Glomerular visceral epithelial cell (primary cell): ENCODE measurements around the gene C5AR2.
"Not testable (repeated sequence)": the region's sequence is repeated elsewhere in the genome, so short reads cannot be mapped to it uniquely, and the experiment has no call there.

Experiments
- DNase-seq: peaks from one replicate; pipeline ENCODE4 v3.0.0-alpha.2; 2016; ENCODE audit errors: extremely low spot score

C5AR2 gene

DNA sequence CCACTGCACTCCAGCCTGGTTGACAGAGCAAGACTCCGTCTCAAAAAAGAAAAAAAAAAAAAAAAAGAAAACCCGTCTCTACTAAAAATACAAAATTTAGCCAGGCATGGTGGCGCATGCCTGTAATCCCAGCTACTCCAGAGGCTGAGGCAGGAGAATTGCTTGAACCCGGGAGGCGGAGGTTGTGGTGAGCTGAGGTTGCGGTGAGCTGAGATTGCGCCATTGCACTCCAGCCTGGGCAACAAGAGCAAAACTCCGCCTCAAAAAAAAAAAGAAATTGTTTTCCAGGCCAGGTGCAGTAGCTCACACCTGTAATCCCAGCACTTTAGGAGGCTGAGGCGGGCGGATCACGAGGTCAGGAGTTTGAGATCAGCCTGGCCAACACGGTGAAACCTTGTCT, 54.6 kb downstream of the C5AR2 start:
- DNase-seq, result not testable (repeated sequence)

DNA sequence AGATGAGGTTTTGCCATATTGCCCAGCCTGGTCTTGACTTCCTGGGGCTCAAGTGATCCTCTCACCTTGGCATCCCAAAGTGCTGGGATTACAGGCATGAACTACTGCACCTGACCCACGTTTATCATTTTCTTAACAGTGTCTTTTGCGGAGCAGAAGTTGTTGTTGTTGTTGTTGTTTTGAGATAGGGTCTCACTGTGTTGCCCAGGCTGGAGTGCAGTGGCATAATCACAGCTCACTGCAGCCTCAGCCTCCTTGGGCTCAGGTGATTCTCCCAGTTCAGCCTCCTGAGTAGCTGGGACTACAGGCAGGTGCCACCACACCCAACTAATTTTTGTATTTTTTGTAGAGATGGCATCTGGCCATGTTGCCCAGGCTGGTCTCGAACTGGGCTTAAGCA, 55.6 kb downstream of the C5AR2 start:
- DNase-seq, result not testable (repeated sequence)

DNA sequence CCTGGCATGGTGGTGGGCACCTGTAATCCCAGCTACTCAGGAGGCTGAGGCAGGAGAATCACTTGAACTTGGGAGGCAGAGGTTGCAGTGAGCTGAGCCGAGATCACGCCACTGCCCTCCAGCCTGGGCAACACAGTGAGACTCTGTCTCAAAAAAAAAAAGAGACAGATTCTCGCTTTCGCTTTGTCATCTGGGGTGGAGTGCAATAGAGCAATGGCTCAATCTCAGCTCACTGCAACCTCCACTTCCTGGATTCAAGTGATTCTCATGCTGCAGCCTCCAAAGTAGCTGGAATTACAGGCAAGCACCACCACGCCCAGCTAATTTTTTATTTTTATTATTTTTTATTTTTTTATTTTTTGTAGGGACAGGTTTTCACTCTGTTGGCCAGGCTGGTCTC, 56.7 kb downstream of the C5AR2 start:
- not testable (repeated sequence) for DNase-seq

DNA sequence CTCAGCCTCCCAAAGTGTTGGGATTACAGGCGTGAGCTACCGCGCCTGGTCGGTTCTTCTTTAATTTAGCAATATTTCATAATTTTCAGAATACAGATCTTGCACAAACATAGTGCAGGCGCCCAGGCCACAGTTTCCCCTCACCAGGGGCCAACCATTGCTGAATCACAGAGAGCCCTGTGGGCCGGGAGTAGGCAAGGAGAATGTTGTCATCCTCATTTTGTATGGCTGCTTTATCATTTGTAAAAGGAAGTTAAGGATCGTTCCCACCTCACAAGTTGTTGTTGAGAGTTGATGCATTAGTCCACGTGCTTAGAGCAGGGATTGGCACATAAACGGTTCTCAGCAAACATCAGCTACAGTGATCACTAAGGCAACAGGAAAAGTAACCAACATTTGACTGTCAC, 57.2 kb downstream of the C5AR2 start:
- no peak for DNase-seq

DNA sequence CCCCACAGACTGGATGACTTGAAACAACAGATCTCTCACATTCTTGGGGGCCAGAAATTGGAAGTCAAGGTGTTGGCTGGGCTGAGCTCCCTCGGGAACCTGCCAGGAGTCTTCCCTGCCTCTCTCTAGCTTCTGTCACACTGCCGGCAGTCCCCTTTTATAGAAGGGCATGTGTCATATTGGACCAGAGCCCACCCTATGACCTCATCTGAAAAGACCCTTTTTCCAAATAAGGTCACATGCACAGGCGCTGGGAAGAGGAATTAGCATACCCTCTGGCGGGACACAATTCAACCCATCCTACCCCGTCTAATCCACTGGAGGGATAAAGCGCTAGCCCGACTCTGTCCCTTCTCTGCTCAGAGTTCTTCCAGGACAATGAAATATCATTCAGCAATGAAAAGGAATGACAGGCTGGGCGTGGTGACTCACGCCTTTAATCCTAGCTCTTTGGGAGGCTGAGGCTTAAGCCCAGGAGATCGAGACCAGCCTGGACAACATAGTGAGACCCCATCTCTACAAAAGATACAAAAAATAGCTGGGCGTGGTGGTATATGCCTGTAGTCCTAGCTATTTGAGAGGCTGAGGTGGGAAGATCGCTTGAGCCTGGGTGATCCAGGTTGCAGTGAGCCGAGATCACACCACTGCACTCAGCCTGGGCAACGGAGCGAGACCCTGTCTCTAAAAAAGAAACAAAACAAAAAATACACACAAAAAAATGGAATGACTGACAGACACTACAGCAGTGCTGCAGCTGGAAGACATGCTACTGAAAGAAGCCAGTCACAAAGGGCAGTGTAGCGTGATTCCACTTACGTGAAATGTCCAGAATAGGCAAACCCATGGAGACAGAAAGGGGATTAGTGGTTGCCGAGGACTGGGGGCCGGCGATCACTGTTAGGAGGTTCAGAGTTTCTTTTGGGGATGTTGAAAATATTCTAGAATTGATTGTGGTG, 58.8 kb downstream of the C5AR2 start:
- no peak for DNase-seq

DNA sequence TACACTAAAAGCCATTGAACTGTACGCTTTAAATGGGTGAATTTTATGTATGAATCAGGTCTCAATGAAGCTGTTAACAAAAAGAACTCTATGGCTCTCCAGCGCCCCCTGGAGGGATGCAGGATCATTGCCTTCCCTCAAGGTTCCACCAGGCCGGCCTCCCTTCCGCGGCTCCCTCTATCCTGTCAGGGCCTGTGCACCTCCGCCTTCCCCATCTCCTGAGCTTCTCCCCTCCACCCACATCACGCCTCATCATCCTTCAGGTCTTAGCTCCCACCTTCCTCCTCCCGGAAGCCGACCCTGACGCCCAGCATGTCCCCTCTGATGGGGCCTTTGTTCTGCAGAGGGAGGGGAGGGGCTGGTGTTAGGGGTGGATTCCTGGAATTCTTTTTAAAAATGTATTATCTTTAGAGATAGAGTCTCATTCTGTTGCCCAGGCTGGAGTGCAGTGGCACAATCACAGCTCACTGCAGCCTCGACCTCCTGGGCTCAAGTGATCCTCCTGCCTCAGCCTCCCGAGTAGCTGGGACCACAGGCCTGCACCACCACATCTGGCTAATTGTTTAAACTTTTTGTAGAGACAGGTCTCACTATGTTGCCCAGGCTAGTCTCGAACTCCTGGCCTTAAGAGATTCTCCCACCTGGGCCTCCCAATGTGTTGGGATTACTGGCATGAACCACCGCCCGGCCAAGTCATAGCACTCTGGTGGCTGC, 59.7 kb downstream of the C5AR2 start:
- peak; percentile 75 for DNase-seq
